ENCODE results near the gene OR3A3. TPM values are rescaled to one million over a fixed set of nuclear protein-coding genes. Genes with fewer than 3 reads are reported as not detected.
A peak's percentile ranks its signal among the peaks of the same experiment; 100 is the strongest.
"Not testable (repeated sequence)": the region's sequence is repeated elsewhere in the genome, so short reads cannot be mapped to it uniquely, and the experiment has no call there.

The OR3A3 gene
- total and polyA plus RNA-seq, 2 donors from 2014 or later = not detected

DNA sequence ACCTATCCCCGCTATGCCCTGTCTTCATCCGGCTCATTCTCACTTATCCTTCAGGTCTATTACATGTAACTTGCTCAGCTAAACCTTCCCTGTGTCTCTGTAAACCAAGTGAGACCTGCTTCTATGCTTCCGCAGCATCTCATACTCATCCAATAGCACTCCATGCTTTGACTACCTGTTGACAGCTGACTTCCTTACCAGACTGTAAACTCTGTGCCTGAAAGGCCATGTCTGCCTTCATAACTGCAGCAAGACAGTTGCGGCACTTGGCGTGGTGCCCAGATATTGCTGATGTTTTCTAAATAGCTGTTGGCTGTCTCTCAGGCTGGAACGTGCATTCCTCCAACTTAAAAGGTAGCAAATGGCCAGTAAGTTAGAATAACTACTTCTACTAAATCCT is 11.1 kb upstream of the OR3A3 start:
- intact Hi-C loops (cut with DNase I) = no loop called here
- Histone ChIP-seq H3K27me3 (ENCODE audit: control insufficient read depth, insufficient read depth, low read length) (no peaks in the 10 kb centered on the region), H3K4me3 (ENCODE audit: low read length in 3 of 3) (no peak overlapping the region), H3K9ac (ENCODE audit: low read length in 3 of 3) (no peak overlapping the region), H3K36me3 (ENCODE audit: control insufficient read depth in 2 of 3, insufficient read depth in 3 of 3, low read length in 3 of 3) (no peaks in the 10 kb centered on the region), H3K4me1 (ENCODE audit: control insufficient read depth in 2 of 3, insufficient read depth in 2 of 3, low read depth in 1 of 3, low read length in 3 of 3) (no peaks in the 10 kb centered on the region), H3K9me3 (ENCODE audit: control insufficient read depth in 2 of 3, insufficient read depth in 1 of 3, low read length in 3 of 3) (no peaks in the 10 kb centered on the region), H3K27ac (ENCODE audit: low read depth in 2 of 2, low read length in 2 of 2) (no peak overlapping the region)
- FAIRE-seq (no peak), DNase-seq (no peak)
- TF ChIP-seq, protein P1, sequence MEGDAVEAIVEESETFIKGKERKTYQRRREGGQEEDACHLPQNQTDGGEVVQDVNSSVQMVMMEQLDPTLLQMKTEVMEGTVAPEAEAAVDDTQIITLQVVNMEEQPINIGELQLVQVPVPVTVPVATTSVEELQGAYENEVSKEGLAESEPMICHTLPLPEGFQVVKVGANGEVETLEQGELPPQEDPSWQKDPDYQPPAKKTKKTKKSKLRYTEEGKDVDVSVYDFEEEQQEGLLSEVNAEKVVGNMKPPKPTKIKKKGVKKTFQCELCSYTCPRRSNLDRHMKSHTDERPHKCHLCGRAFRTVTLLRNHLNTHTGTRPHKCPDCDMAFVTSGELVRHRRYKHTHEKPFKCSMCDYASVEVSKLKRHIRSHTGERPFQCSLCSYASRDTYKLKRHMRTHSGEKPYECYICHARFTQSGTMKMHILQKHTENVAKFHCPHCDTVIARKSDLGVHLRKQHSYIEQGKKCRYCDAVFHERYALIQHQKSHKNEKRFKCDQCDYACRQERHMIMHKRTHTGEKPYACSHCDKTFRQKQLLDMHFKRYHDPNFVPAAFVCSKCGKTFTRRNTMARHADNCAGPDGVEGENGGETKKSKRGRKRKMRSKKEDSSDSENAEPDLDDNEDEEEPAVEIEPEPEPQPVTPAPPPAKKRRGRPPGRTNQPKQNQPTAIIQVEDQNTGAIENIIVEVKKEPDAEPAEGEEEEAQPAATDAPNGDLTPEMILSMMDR (IDR thresholded peaks at IDR 0.05; ENCODE audit: borderline replicate concordance, extremely low read depth, insufficient read depth) = no peak

DNA sequence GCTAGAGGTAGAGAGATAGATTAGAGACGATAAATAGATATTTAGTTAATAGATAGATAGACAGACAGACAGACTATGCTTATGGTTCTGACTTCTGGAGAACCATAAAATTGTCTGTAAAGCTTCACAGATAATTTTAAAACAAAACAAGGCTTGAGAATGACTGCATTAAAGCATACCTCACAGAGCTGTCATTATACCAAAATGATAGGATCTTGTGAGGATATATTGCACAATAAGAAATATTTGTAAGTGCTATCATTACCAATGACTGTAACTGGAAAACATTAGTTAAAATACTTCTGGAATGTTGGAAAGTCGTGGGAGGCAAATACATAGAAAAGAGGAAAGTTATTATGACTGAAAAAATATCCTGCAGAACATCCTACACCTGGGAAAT is 9.4 kb upstream of the OR3A3 start:
- DNase-seq (no peak), FAIRE-seq (no peak)
- Histone ChIP-seq H3K4me3 (ENCODE audit: low read length in 3 of 3) (no peak overlapping the region), H3K9ac (ENCODE audit: low read length in 3 of 3) (no peak overlapping the region), H3K9me3 (ENCODE audit: control insufficient read depth in 2 of 3, insufficient read depth in 1 of 3, low read length in 3 of 3) (peaks cover 0 to 4% (median 0%) of the 10 kb centered on the region in 3 donors), H3K27ac (ENCODE audit: low read depth in 2 of 2, low read length in 2 of 2) (no peak overlapping the region), H3K4me1 (ENCODE audit: control insufficient read depth in 2 of 3, insufficient read depth in 2 of 3, low read depth in 1 of 3, low read length in 3 of 3) (no peaks in the 10 kb centered on the region), H3K27me3 (ENCODE audit: control insufficient read depth, insufficient read depth, low read length) (no peaks in the 10 kb centered on the region), H3K36me3 (ENCODE audit: control insufficient read depth in 2 of 3, insufficient read depth in 3 of 3, low read length in 3 of 3) (no peaks in the 10 kb centered on the region)
- TF ChIP-seq, protein P1 (IDR thresholded peaks at IDR 0.05; ENCODE audit: borderline replicate concordance, extremely low read depth, insufficient read depth) = no peak
- intact Hi-C loops (cut with DNase I) = no loop called here

DNA sequence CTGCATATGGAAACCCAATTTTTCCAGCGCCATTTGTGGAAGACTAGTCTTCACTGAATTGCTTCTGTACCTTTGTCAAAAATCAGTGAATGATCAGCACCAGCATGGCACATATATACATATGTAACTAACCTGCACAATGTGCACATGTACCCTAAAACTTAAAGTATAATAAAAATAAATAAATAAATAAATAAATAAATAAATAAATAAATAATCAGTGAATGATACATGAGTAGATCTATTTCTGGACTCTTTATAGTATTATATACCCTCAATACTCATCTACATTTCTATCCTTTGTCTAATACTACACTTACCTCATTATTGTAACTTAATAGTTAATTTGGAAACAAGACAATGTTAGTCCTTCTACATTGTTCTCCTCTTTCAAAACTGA is 7.3 kb upstream of the OR3A3 start:
- H3K9me3 ChIP-seq (ENCODE audit: control insufficient read depth in 2 of 3, insufficient read depth in 1 of 3, low read length in 3 of 3) = peaks cover 0 to 11% (median 0%) of the 10 kb centered on the region in 3 donors
- H3K4me1 ChIP-seq (ENCODE audit: control insufficient read depth in 2 of 3, insufficient read depth in 2 of 3, low read depth in 1 of 3, low read length in 3 of 3); FAIRE-seq; H3K4me3 ChIP-seq (ENCODE audit: low read length in 3 of 3); intact Hi-C loops (cut with DNase I); DNase-seq; H3K27ac ChIP-seq (ENCODE audit: low read depth in 2 of 2, low read length in 2 of 2); H3K9ac ChIP-seq (ENCODE audit: low read length in 3 of 3); H3K36me3 ChIP-seq (ENCODE audit: control insufficient read depth in 2 of 3, insufficient read depth in 3 of 3, low read length in 3 of 3); H3K27me3 ChIP-seq (ENCODE audit: control insufficient read depth, insufficient read depth, low read length): not testable (repeated sequence)

DNA sequence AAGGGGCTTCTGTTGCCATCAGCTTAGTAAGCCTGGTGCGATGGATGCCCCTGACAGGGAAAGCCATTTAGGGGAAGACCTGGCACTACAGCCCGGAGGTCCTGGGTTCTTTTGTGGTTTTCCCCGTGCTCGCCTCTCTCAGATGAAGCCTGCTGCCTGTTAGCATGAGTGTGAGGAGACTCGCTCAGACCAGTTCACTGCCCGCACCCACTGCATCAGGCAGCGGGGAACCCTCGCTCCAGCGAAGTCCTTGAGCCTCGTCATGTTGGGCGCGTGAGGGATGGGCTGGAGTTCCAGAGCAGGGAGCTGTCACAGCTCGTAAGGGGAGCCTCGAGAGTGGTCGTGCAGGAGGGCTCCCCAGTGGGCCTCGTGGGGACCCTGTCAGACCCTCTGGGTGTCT is 1.0 kb downstream of the OR3A3 start:
- FAIRE-seq; intact Hi-C loops (cut with DNase I); H3K9ac ChIP-seq (ENCODE audit: low read length in 3 of 3); H3K9me3 ChIP-seq (ENCODE audit: control insufficient read depth in 2 of 3, insufficient read depth in 1 of 3, low read length in 3 of 3); DNase-seq; H3K27me3 ChIP-seq (ENCODE audit: control insufficient read depth, insufficient read depth, low read length); H3K27ac ChIP-seq (ENCODE audit: low read depth in 2 of 2, low read length in 2 of 2); H3K4me1 ChIP-seq (ENCODE audit: control insufficient read depth in 2 of 3, insufficient read depth in 2 of 3, low read depth in 1 of 3, low read length in 3 of 3); H3K4me3 ChIP-seq (ENCODE audit: low read length in 3 of 3); H3K36me3 ChIP-seq (ENCODE audit: control insufficient read depth in 2 of 3, insufficient read depth in 3 of 3, low read length in 3 of 3): not testable (repeated sequence)

DNA sequence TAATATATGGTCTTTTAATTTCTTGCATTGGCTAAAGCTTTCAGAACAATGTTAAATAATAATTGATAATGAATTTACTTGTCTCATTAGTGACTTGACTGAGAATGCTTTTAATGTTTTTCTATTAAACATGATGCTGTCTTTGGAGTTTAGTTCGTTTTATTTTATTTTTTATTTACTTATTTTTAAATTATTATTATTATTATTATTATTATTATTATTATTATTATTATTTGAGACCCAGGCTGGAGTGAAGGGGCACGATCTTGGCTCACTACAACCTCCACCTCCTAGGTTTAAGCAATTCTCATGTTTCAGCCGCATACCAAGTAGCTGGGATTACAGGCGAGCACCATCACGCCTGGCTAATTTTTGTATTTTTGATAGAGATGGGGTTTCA is 4.4 kb downstream of the OR3A3 start:
- H3K4me1 ChIP-seq (ENCODE audit: control insufficient read depth in 2 of 3, insufficient read depth in 2 of 3, low read depth in 1 of 3, low read length in 3 of 3) = no peaks in the 10 kb centered on the region
- intact Hi-C loops (cut with DNase I) = no loop called here
- no peak overlapping the region for H3K4me3 ChIP-seq (ENCODE audit: low read length in 3 of 3)
- H3K9me3 ChIP-seq (ENCODE audit: control insufficient read depth in 2 of 3, insufficient read depth in 1 of 3, low read length in 3 of 3) = no peaks in the 10 kb centered on the region
- no peaks in the 10 kb centered on the region for H3K36me3 ChIP-seq (ENCODE audit: control insufficient read depth in 2 of 3, insufficient read depth in 3 of 3, low read length in 3 of 3)
- DNase-seq = peak in 3 of 5 donors; percentile 39 to 54 (median 42)
- H3K27ac ChIP-seq (ENCODE audit: low read depth in 2 of 2, low read length in 2 of 2) = no peak overlapping the region
- H3K9ac ChIP-seq (ENCODE audit: low read length in 3 of 3) = no peak overlapping the region
- H3K27me3 ChIP-seq (ENCODE audit: control insufficient read depth, insufficient read depth, low read length) = no peaks in the 10 kb centered on the region
- TF ChIP-seq, protein P1 (IDR thresholded peaks at IDR 0.05; ENCODE audit: borderline replicate concordance, extremely low read depth, insufficient read depth) = no peak
- FAIRE-seq = no peak

Measured in kidney (tissue), 14 donors.